Eye (tissue), 1 donor: ENCODE measurements around the gene ADAMTS13.
A peak's percentile ranks its signal among the peaks of the same experiment; 100 is the strongest.
"Not testable (repeated sequence)": the region's sequence is repeated elsewhere in the genome, so short reads cannot be mapped to it uniquely, and the experiment has no call there.

Experiments
- DNase-seq: peaks from one replicate; pipeline ENCODE4 v3.0.0-alpha.2; 2015

ADAMTS13 gene

GRCh38 chr9:133421615-133422542 is at the start of gene ADAMTS13:
TSS of gene ADAMTS13 (plus strand) at chr9:133422367. CDS start at chr9:133422444, 77 bp downstream.
- DNase-seq = no peak

DNA sequence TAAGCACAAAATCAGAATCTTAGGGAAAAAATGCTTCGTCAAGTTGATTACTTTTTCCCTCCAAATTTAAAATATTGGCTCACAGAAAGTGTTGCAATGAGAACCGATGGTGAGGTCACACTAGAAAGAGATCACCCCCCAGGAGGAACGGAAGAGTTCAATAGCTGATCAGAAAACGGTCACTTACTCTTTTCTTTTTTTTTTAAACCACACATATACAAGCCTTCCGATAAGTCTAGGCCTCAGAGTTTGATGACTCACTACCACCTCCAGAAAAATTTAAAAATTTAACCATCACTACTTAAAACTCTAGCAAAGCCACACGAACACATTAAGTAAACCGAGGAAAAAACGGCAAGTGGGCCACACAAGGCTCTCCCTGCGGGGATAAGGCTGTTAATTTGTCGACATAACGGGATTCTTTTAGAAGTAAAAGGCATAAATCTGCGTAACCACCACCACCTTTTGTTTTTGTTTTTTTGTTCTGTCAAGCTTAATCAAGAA is 47.5 kb upstream of the ADAMTS13 start:
- DNase-seq = no peak

- DNase-seq = peak; percentile 63
These were observed 46.9 kb upstream of the ADAMTS13 start for GRCh38 chr9:133375116-133375723.

DNA sequence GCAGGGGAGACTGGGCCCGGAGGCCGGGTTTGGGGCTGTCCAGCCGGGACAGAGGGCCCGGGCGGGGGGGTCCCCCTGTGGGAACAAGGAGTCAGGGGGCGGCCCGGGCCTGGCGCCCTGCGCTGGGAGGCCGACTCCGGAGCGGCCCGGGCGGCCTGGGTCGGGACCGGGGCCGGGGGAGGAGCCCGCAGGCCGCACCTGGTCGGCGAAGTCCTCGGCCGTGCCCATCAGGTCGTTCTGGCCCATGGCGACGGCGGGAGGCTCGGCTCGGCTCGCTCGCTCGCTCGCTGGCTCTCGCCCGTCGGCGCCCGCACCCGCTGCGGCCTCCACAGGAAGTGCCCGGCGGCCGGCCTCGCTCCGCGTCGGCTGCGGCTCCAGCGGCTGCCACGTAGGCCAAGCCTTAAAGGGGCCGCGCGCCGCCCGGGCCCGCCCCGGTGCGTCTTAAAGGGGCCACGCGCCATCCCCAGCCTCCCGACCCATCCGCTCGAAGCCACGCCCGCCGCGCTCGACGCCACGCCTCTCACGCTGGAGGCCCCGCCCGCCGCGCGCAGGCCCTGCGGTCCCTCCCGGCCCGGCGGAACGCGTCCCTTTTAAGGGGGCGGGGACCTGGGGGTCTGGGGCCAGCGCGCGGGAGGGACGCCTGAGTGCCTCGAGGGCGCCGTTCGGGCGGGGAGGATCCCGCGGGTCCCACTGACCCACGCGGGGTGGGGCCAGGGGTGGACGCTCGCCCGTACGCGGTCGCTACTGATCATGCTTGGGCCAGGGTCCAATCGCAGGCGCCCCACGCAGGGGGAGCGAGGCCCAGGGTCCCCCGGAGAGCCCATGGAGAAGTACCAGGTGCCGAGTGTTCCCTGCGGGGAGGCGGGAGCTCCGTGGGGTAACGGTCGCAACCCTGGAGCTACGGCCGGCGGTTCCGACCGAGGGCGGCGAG is 46.2 kb upstream of the ADAMTS13 start, which contains the start of the genes STKLD1 and SURF4:
TSS of gene STKLD1 (plus strand) at position 643 of the 931 bp plus-strand sequence. CDS start at position 751, 108 bp downstream.
TSS of gene SURF4 (minus strand) at position 337 of the 931 bp plus-strand sequence. CDS start at position 246, 91 bp downstream.
- peak; percentile 98 for DNase-seq

- DNase-seq = not testable (repeated sequence)
These were observed 44.9 kb upstream of the ADAMTS13 start for GRCh38 chr9:133377280-133377679.

GRCh38 chr9:133377721-133378216 is 44.4 kb upstream of the ADAMTS13 start:
- DNase-seq = no peak

DNA sequence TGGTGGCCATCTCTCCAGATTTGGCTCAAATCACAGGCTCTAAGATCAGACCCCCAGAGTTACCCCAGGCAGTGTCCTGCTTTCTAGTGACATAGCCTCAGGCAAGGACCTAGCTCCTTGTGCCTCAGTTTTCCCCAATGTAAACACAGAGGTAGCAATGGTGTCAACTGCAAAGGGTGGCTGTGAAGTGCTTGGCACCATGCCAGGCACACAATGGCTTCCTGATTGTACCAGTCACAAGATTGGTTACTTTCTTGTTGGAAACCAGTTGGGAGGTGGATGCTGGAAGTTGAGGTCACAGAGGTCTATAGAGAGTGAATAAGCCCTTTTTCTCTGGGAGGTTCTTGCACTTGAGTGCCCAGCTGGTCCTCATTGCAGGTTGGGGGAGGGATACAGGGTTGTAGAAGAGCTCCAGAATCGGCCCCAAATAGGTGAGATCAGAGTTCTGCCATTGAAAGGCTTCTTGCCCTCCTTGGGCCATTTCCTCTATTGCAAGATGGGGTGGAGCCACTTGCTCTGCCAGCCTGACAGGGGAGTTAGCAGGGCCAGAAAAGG is 43.7 kb upstream of the ADAMTS13 start:
- no peak for DNase-seq

GRCh38 chr9:133379153-133380086 is 42.7 kb upstream of the ADAMTS13 start:
- DNase-seq = no peak

- no peak for DNase-seq
These were observed 41.4 kb upstream of the ADAMTS13 start for GRCh38 chr9:133380734-133381133.

- DNase-seq = no peak
These were observed 39.5 kb upstream of the ADAMTS13 start for GRCh38 chr9:133382507-133383141.

- DNase-seq = no peak
These were observed 38.7 kb upstream of the ADAMTS13 start for GRCh38 chr9:133383438-133383837.

DNA sequence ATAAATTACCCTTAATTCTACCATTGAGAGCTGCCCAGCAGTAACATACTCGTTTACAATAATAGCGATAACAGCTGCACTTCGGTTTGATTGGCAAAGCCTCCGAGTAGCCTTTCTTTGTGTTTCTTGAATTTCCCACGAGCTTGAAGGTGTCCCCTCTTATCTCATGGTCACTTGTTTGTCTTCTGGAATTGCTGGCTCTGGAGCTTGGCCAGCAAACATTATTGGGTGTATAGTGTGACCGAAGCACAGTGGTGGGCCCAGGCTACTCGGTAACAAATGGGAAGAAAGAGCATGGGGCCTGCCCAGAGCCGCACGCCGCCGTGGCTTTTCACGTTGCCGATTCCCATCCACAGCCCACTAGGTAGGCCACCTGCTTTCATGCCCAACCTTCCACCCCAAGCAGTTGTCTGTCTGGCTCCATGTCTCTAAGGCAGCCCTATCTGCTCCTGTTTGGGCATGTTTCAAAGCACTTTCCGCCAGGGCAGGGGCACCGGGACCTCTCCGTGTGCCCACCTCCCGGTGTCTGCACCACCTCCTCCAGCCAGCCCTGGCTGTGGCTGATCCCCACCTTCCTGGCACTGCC is 37.3 kb upstream of the ADAMTS13 start:
- DNase-seq = no peak

DNA sequence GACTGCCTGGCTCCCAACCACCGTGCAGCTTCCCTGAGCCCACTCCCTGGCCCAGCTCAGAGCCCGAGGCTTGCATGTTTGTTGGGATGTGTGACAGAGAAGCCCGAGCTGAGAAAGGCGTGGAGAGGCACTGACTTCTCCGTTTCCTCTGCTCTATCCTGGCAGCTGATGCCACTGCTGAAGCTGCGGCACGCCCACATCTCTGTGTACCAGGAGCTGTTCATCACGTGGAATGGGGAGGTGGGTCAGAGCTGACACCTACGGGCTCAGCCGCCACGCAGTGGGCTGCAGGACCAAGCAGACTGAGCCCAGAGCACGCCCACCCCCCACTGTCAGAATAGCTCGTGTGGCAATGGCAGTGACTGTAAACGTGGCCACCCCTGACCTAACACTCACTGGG is 36.7 kb upstream of the ADAMTS13 start:
- DNase-seq = no peak

GRCh38 chr9:133386338-133386737 is 35.8 kb upstream of the ADAMTS13 start:
- no peak for DNase-seq

- DNase-seq = no peak
These were observed 34.5 kb upstream of the ADAMTS13 start for GRCh38 chr9:133387680-133388079.

- DNase-seq = no peak
These were observed 33.1 kb upstream of the ADAMTS13 start for GRCh38 chr9:133389025-133389557.

- no peak for DNase-seq
These were observed 32.6 kb upstream of the ADAMTS13 start for GRCh38 chr9:133389562-133389961.

GRCh38 chr9:133390713-133391112 is 31.5 kb upstream of the ADAMTS13 start:
- no peak for DNase-seq

DNA sequence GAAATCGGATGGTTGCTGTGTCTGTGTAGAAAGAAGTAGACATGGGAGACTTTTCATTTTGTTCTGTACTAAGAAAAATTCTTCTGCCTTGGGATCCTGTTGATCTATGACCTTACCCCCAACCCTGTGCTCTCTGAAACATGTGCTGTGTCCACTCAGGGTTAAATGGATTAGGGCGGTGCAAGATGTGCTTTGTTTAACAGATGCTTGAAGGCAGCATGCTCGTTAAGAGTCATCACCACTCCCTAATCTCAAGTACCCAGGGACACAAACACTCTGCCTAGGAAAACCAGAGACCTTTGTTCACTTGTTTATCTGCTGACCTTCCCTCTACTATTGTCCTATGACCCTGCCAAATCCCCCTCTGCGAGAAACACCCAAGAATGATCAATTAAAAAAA is 30.7 kb upstream of the ADAMTS13 start:
- not testable (repeated sequence) for DNase-seq

DNA sequence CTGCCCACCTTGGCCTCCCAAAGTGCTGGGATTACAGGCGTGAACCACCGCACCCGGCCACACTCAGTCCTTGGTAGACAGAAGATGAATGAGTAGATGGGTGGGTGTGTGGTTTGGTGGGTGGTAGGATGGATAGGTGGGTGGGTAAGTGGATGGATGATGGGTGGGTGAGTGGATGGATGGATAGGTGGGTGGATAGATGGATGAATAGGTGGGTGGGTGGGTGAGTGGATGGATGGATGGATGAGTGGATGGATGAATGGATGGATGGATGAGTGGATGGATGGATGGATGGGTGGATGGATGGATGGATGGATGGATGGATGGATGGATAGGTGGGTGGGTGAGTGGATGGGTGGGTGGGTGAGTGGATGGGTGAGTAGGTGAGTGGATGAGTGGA is 29.9 kb upstream of the ADAMTS13 start:
- not testable (repeated sequence) for DNase-seq
